Parathyroid adenoma (tissue), 2 donors: Measurements from ENCODE around the gene SEMA4A.

ENCODE experiments used
- H2AFZ ChIP-seq: fragments of 300-600 bp; sonication (generic); one replicate; pipeline ENCODE4 v1.7.0; 2017; ENCODE audit warnings: antibody characterized with exemption, mild to moderate bottlenecking
- H3K27ac ChIP-seq: fragments of 300-600 bp; sonication (generic); one replicate; pipeline ENCODE4 v1.7.0; 2017
- H3K27me3 ChIP-seq: fragments of 300-600 bp; sonication (generic); one replicate; pipeline ENCODE4 v1.7.0; 2017; ENCODE audit warnings: low read length; ENCODE audit not compliant: control insufficient read depth, insufficient read depth
- H3K36me3 ChIP-seq: fragments of 300-600 bp; sonication (generic); one replicate; pipeline ENCODE4 v1.7.0; 2017; ENCODE audit warnings: low read length; ENCODE audit not compliant: control insufficient read depth, insufficient read depth
- H3K4me1 ChIP-seq: fragments of 300-600 bp; sonication (generic); one replicate; pipeline ENCODE4 v1.7.0; 2017; ENCODE audit warnings: control low read depth
- H3K4me2 ChIP-seq: fragments of 300-600 bp; sonication (generic); one replicate; pipeline ENCODE4 v1.7.0; 2017; ENCODE audit warnings: low read length
- H3K4me3 ChIP-seq: fragments of 300-600 bp; sonication (generic); one replicate; pipeline ENCODE4 v1.7.0; 2017; ENCODE audit warnings: low read depth, low read length
- H3K79me2 ChIP-seq: fragments of 300-600 bp; sonication (generic); one replicate; pipeline ENCODE4 v1.7.0; 2017; ENCODE audit warnings: control low read depth
- H3K9ac ChIP-seq: fragments of 300-600 bp; sonication (generic); one replicate; pipeline ENCODE4 v1.7.0; 2017; ENCODE audit warnings: mild to moderate bottlenecking
- H3K9me3 ChIP-seq: fragments of 300-600 bp; sonication (generic); one replicate; pipeline ENCODE4 v1.7.0; 2017; ENCODE audit warnings: low read length; ENCODE audit not compliant: control insufficient read depth
- CTCF ChIP-seq: fragments of 300-600 bp; sonication (generic); IDR thresholded peaks from one replicate; pipeline ENCODE4 v1.7.0; 2017; ENCODE audit warnings: antibody characterized with exemption, mild to moderate bottlenecking
- donor health status: primary hyperparathyroidism.

SEMA4A gene

DNA sequence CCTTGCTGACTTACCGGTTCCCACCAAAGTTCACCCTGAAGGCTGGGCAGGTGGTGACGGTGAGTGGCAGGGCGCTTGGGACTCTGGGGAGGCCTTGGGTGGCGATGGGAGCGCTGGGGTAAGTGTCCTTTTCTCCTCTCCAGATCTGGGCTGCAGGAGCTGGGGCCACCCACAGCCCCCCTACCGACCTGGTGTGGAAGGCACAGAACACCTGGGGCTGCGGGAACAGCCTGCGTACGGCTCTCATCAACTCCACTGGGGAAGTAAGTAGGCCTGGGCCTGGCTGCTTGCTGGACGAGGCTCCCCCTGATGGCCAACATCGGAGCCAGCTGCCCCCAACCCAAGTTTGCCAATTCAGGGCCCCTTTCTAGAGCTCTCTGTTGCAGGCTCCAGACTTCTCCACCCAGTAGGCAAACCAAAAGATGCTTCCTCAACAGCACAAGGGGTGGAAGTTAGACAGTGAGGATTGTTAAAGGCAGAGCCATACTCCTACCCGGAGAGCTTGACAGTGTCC, 16.4 kb upstream of the SEMA4A start:
- no peak overlapping the region for H3K9ac ChIP-seq
- no peaks in the 10 kb centered on the region for H3K27me3 ChIP-seq
- no peak overlapping the region for H2AFZ ChIP-seq
- no peak overlapping the region for H3K27ac ChIP-seq
- no peak overlapping the region for H3K4me2 ChIP-seq
- H3K36me3 ChIP-seq: no peaks in the 10 kb centered on the region
- H3K9me3 ChIP-seq: no peaks in the 10 kb centered on the region
- TF ChIP-seq CTCF: no peak
- H3K4me1 ChIP-seq: peaks cover 6% of the 10 kb centered on the region
- no peak overlapping the region for H3K4me3 ChIP-seq
- H3K79me2 ChIP-seq: no peaks in the 10 kb centered on the region

GRCh38 chr1:156138458-156138867, 14.9 kb upstream of the SEMA4A start:
- Histone ChIP-seq H3K79me2 (no peaks in the 10 kb centered on the region), H3K36me3 (no peaks in the 10 kb centered on the region), H2AFZ (no peak overlapping the region), H3K4me2 (no peak overlapping the region), H3K27me3 (no peaks in the 10 kb centered on the region), H3K9ac (no peak overlapping the region), H3K9me3 (no peaks in the 10 kb centered on the region), H3K4me3 (no peak overlapping the region), H3K27ac (no peak overlapping the region), H3K4me1 (peaks cover 6% of the 10 kb centered on the region)
- no peak for TF ChIP-seq CTCF

GRCh38 chr1:156140879-156141707, 12.3 kb upstream of the SEMA4A start:
- peak; percentile 37 for TF ChIP-seq CTCF
- Histone ChIP-seq H3K4me1 (peaks cover 6% of the 10 kb centered on the region), H3K27me3 (no peaks in the 10 kb centered on the region), H3K36me3 (no peaks in the 10 kb centered on the region), H3K9ac (no peak overlapping the region), H3K27ac (peak overlapping the region; percentile 71), H2AFZ (peak overlapping the region; percentile 28), H3K4me3 (no peak overlapping the region), H3K9me3 (no peaks in the 10 kb centered on the region), H3K79me2 (no peaks in the 10 kb centered on the region), H3K4me2 (peak overlapping the region; percentile 3)

- Histone ChIP-seq H3K27ac (no peak overlapping the region), H3K9me3 (no peaks in the 10 kb centered on the region), H3K4me1 (peaks cover 11% of the 10 kb centered on the region), H3K4me3 (no peak overlapping the region), H3K27me3 (no peaks in the 10 kb centered on the region), H3K36me3 (no peaks in the 10 kb centered on the region), H3K4me2 (no peak overlapping the region), H2AFZ (no peak overlapping the region), H3K79me2 (no peaks in the 10 kb centered on the region), H3K9ac (no peak overlapping the region)
- no peak for TF ChIP-seq CTCF
Observed at GRCh38 chr1:156143765-156144489, 9.5 kb upstream of the SEMA4A start.
